SK-N-MC (cell line): ENCODE measurements around the gene SHISAL1.
A peak's percentile ranks its signal among the peaks of the same experiment; 100 is the strongest.

Experiments used
- DNase-seq: peaks from one replicate; pipeline ENCODE4 v3.0.0-alpha.2; 2011; ENCODE audit warnings: low read depth, low spot score
- H3K27ac ChIP-seq: fragments of 200-600 bp; sonication (generic); 2 replicates; pipeline ENCODE4 v1.5.1; 2016; ENCODE audit warnings: mixed run types
- H3K36me3 ChIP-seq: fragments of 200-600 bp; sonication (generic); 2 replicates; pipeline ENCODE4 v1.6.1; 2017; ENCODE audit warnings: antibody characterized with exemption, low read length, mixed read lengths; ENCODE audit not compliant: insufficient read depth
- H3K4me3 ChIP-seq: fragments of 200-600 bp; sonication (generic); 2 replicates; pipeline ENCODE4 v1.5.1; 2016
- H3K9ac ChIP-seq: fragments of 200-600 bp; sonication (generic); 2 replicates; pipeline ENCODE4 v1.8.0; 2017; ENCODE audit warnings: mixed run types, mixed read lengths; ENCODE audit not compliant: insufficient read length
- H3K9me3 ChIP-seq: fragments of 200-600 bp; sonication (generic); 2 replicates; pipeline ENCODE4 v1.6.1; 2017; ENCODE audit warnings: low read depth, mild to moderate bottlenecking, antibody characterized with exemption, low read length, moderate library complexity, mixed read lengths
- EZH2 ChIP-seq: fragments of 200-600 bp; sonication (generic); IDR thresholded peaks from one replicate; pipeline ENCODE4 v1.6.1; 2017; ENCODE audit warnings: antibody characterized with exemption
- FOXP2 ChIP-seq: optimal IDR thresholded peaks from 2 replicates; pipeline ENCODE3; 2011; ENCODE audit warnings: mild to moderate bottlenecking, moderate library complexity; ENCODE audit not compliant: insufficient read depth; ENCODE audit errors: extremely low read length, control extremely low read depth
- POLR2AphosphoS5 ChIP-seq: IDR thresholded peaks from 2 replicates; pipeline ENCODE4 v1.6.1; 2012; ENCODE audit warnings: mild to moderate bottlenecking, low read depth, low read length, borderline replicate concordance

SHISAL1 gene

GRCh38 chr22:44224166-44224565 is 88.6 kb downstream of the SHISAL1 start:
- Histone ChIP-seq H3K36me3 (no peaks in the 10 kb centered on the region), H3K27ac (no peak overlapping the region), H3K9me3 (no peaks in the 10 kb centered on the region), H3K4me3 (no peak overlapping the region), H3K9ac (no peak overlapping the region)
- no peak for TF ChIP-seq POLR2AphosphoS5
- no peak for TF ChIP-seq EZH2
- TF ChIP-seq FOXP2, result no peak
- no peak for DNase-seq

- Histone ChIP-seq H3K9me3 (no peaks in the 10 kb centered on the region), H3K27ac (no peak overlapping the region), H3K36me3 (no peaks in the 10 kb centered on the region), H3K4me3 (no peak overlapping the region), H3K9ac (no peak overlapping the region)
- DNase-seq, result no peak
- no peak for TF ChIP-seq EZH2
- no peak for TF ChIP-seq POLR2AphosphoS5
- no peak for TF ChIP-seq FOXP2
Measured at GRCh38 chr22:44221710-44222475, 90.9 kb downstream of the SHISAL1 start.

- TF ChIP-seq POLR2AphosphoS5 (no peak), EZH2 (no peak), FOXP2 (no peak)
- H3K9me3 ChIP-seq, result no peaks in the 10 kb centered on the region
- no peak overlapping the region for H3K9ac ChIP-seq
- DNase-seq, result no peak
- no peaks in the 10 kb centered on the region for H3K36me3 ChIP-seq
- H3K4me3 ChIP-seq, result peak overlapping the region; percentile 47
- H3K27ac ChIP-seq, result peak overlapping the region; percentile 64; the same call in 1 of the 2 replicates
Measured at GRCh38 chr22:44220727-44221680, 91.7 kb downstream of the SHISAL1 start.

GRCh38 chr22:44219101-44219870 is 93.5 kb downstream of the SHISAL1 start:
- TF ChIP-seq EZH2, result no peak
- no peak for TF ChIP-seq FOXP2
- no peak for TF ChIP-seq POLR2AphosphoS5
- no peak overlapping the region for H3K9ac ChIP-seq
- no peak overlapping the region for H3K27ac ChIP-seq
- no peaks in the 10 kb centered on the region for H3K9me3 ChIP-seq
- no peak overlapping the region for H3K4me3 ChIP-seq
- DNase-seq, result no peak
- H3K36me3 ChIP-seq, result no peaks in the 10 kb centered on the region

- H3K4me3 ChIP-seq, result no peak overlapping the region
- no peak for DNase-seq
- no peaks in the 10 kb centered on the region for H3K36me3 ChIP-seq
- H3K9ac ChIP-seq, result no peak overlapping the region
- no peak overlapping the region for H3K27ac ChIP-seq
- no peaks in the 10 kb centered on the region for H3K9me3 ChIP-seq
- no peak for TF ChIP-seq EZH2
- no peak for TF ChIP-seq FOXP2
- TF ChIP-seq POLR2AphosphoS5, result no peak
Measured at GRCh38 chr22:44218071-44218470, 94.7 kb downstream of the SHISAL1 start.

GRCh38 chr22:44217346-44217745 is 95.4 kb downstream of the SHISAL1 start:
- DNase-seq, result no peak
- Histone ChIP-seq H3K9ac (no peak overlapping the region), H3K36me3 (no peaks in the 10 kb centered on the region), H3K9me3 (no peaks in the 10 kb centered on the region), H3K4me3 (no peak overlapping the region), H3K27ac (no peak overlapping the region)
- no peak for TF ChIP-seq POLR2AphosphoS5
- TF ChIP-seq FOXP2, result no peak
- TF ChIP-seq EZH2, result no peak

- Histone ChIP-seq H3K27ac (no peak overlapping the region), H3K9me3 (no peaks in the 10 kb centered on the region), H3K4me3 (no peak overlapping the region), H3K36me3 (no peaks in the 10 kb centered on the region), H3K9ac (no peak overlapping the region)
- no peak for DNase-seq
- TF ChIP-seq POLR2AphosphoS5, result no peak
- no peak for TF ChIP-seq EZH2
- no peak for TF ChIP-seq FOXP2
Measured at GRCh38 chr22:44215287-44215686, 97.5 kb downstream of the SHISAL1 start.
